ENCODE data around the gene POLR2A. TPM values are rescaled to one million over a fixed set of nuclear protein-coding genes. Genes with fewer than 3 reads are reported as not detected.

The POLR2A gene
- total and polyA plus RNA-seq, 8 donors, result 24.5 to 83.6 (median 53.8) TPM

GRCh38 chr17:7475764-7476422 lies 8.3 kb upstream of the POLR2A start:
- TF ChIP-seq CTCF (IDR thresholded peaks at IDR 0.05), result no peak
- ATAC-seq (peak in 1 of 4 donors; percentile 7), DNase-seq (peak in 1 of 6 donors; percentile 50), FAIRE-seq (no peak)
- no peaks in the 10 kb centered on the region for H3K27me3 ChIP-seq
- intact Hi-C loops (cut with DNase I), result loop anchor here in 2 of 3 donors (5.0 kb wide), 1 partner anchor 34 kb away; no protein-coding TSS in a partner anchor
- H3K27ac ChIP-seq, result peak overlapping the region in 2 of 4 donors; percentile 47 to 99
- no peak overlapping the region for H3K4me3 ChIP-seq
- no peaks in the 10 kb centered on the region for H3K9me3 ChIP-seq
- H3K36me3 ChIP-seq, result no peaks in the 10 kb centered on the region
- WGBS, 2 donors, result 60% methylated on average over 15 of the region's 15 CpGs
- H3K4me1 ChIP-seq, result peaks cover 7 to 28% (median 24%) of the 10 kb centered on the region in 3 donors

GRCh38 chr17:7476494-7476893 lies 7.7 kb upstream of the POLR2A start:
- Histone ChIP-seq H3K27me3 (no peaks in the 10 kb centered on the region), H3K4me3 (no peak overlapping the region), H3K36me3 (no peaks in the 10 kb centered on the region), H3K4me1 (peaks cover under 1 to 22% (median 20%) of the 10 kb centered on the region in 3 donors), H3K9me3 (no peaks in the 10 kb centered on the region), H3K27ac (peak overlapping the region in 2 of 4 donors; percentile 47 to 99)
- intact Hi-C loops (cut with DNase I), result loop anchor here in 2 of 3 donors (5.0 kb wide), 1 partner anchor 34 kb away; no protein-coding TSS in a partner anchor
- DNase-seq (no peak), ATAC-seq (no peak), FAIRE-seq (no peak)
- no peak for TF ChIP-seq CTCF (IDR thresholded peaks at IDR 0.05)
- 29 to 35% methylated on average over 3 of the region's 3 CpGs for WGBS, 2 donors

GRCh38 chr17:7476951-7477350 lies 7.2 kb upstream of the POLR2A start:
- Histone ChIP-seq H3K36me3 (no peaks in the 10 kb centered on the region), H3K4me3 (peak overlapping the region in 1 of 4 donors; percentile 97), H3K4me1 (peaks cover 0 to 17% (median 16%) of the 10 kb centered on the region in 3 donors), H3K27ac (peak overlapping the region in 2 of 4 donors; percentile 14 to 99), H3K27me3 (no peaks in the 10 kb centered on the region), H3K9me3 (no peaks in the 10 kb centered on the region)
- intact Hi-C loops (cut with DNase I), result loop anchor here in 2 of 3 donors (5.0 kb wide), 1 partner anchor 35 kb away; no protein-coding TSS in a partner anchor
- no peak for DNase-seq
- no peak for ATAC-seq
- 83 to 91% methylated on average over 5 of the region's 5 CpGs for WGBS, 2 donors
- TF ChIP-seq CTCF (IDR thresholded peaks at IDR 0.05), result no peak
- no peak for FAIRE-seq

GRCh38 chr17:7477392-7478275 lies 6.5 kb upstream of the POLR2A start:
- intact Hi-C loops (cut with DNase I), result loop anchor here in 2 of 3 donors (5.0 kb wide), 1 partner anchor 35 kb away; no protein-coding TSS in a partner anchor
- Histone ChIP-seq H3K27me3 (no peaks in the 10 kb centered on the region), H3K36me3 (no peaks in the 10 kb centered on the region), H3K27ac (peak overlapping the region; percentile 98 to 99 (median 98)), H3K4me3 (peak overlapping the region in 3 of 4 donors; percentile 97 to 98 (median 98)), H3K9me3 (no peaks in the 10 kb centered on the region), H3K4me1 (peaks cover 0 to 17% (median 16%) of the 10 kb centered on the region in 3 donors)
- WGBS, 2 donors, result 27 to 32% methylated on average over 26 of the region's 26 CpGs
- peak; percentile 12 to 40 (median 33) for ATAC-seq
- no peak for FAIRE-seq
- peak in 2 of 6 donors; percentile 60 to 67 for DNase-seq
- TF ChIP-seq CTCF (IDR thresholded peaks at IDR 0.05), result no peak

Measured in pancreas (tissue), 10 donors.